Measurements from ENCODE around the gene RNF38. TPM values are rescaled to one million over a fixed set of nuclear protein-coding genes. Genes with fewer than 3 reads are reported as not detected.

The RNF38 gene
- total and polyA plus RNA-seq, 9 of the 15 experiments (the other 6 are each of a cell fraction or from before 2014, with no cell fraction given), result 1.6 to 9.8 (median 4.5) TPM

DNA sequence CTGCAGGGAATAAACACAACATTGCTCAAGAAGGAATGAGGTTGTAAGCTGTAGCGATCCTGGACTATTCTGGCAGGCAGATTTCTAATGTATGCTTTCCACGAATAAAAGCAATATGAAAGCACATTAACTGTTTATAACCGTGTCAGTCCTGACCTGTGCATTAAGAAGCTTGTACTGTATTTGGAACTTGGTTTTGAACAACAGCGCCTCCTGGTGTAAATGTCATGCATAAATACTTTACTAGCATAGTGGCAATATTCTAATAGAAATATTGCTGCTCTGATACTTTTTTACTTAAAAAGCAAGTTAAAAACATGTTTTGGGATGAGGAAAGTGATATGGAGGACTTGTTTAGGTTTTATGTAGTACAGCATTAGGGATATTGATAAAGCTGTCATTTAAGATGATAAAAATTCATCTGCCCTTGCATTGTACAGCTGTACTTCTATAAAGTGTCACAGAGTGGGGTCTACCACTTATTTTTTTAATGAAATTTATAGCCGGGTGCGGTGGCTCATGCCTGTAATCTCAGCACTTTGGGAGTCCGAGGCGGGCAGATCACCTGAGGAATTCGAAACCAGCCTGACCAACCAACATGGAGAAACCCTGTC lies 71.2 kb downstream of the RNF38 start (continued):
- TF ChIP-seq RREB1 (CRISPR knock-in tag; IDR thresholded peaks at IDR 0.05), result no peak
- peak; percentile 60 to 78 (median 63); a peak in 5 of 6 replicates for TF ChIP-seq CTCF (IDR thresholded peaks at IDR 0.05 in 2 of 3, conservative IDR thresholded peaks at IDR 0.05 in 1 of 3; ENCODE audit: insufficient read depth in 2 of 3, low read depth in 1 of 3, low read length in 3 of 3)
- TF ChIP-seq TRIM24 (IDR thresholded peaks at IDR 0.05), result no peak
- peak; percentile 71 to 94 for TF ChIP-seq RAD21 (CRISPR knock-in tag; conservative IDR thresholded peaks at IDR 0.05 in 1 of 2, IDR thresholded peaks at IDR 0.05 in 1 of 2)
- peak; percentile 70 for TF ChIP-seq SMC3 (conservative IDR thresholded peaks at IDR 0.05; ENCODE audit: insufficient read depth, low read depth, low read length)
- TF ChIP-seq, protein P1, sequence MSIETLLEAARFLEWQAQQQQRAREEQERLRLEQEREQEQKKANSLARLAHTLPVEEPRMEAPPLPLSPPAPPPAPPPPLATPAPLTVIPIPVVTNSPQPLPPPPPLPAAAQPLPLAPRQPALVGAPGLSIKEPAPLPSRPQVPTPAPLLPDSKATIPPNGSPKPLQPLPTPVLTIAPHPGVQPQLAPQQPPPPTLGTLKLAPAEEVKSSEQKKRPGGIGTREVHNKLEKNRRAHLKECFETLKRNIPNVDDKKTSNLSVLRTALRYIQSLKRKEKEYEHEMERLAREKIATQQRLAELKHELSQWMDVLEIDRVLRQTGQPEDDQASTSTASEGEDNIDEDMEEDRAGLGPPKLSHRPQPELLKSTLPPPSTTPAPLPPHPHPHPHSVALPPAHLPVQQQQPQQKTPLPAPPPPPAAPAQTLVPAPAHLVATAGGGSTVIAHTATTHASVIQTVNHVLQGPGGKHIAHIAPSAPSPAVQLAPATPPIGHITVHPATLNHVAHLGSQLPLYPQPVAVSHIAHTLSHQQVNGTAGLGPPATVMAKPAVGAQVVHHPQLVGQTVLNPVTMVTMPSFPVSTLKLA (conservative IDR thresholded peaks at IDR 0.05), result 0 out of 4 replicates have a peak, but pooled peaks of 1 of the 2 experiments have one; percentile 28
- TF ChIP-seq REST (IDR thresholded peaks at IDR 0.05; ENCODE audit: borderline replicate concordance), result peak; percentile 81
- TF ChIP-seq REST (CRISPR knock-in tag; IDR thresholded peaks at IDR 0.05; ENCODE audit: low read depth), result no peak

Data from K562 (cell line).